Measurements from ENCODE around the gene RASL11A. TPM values are rescaled to one million over a fixed set of nuclear protein-coding genes. Genes with fewer than 3 reads are reported as not detected.
"Not testable (repeated sequence)": the region's sequence is repeated elsewhere in the genome, so short reads cannot be mapped to it uniquely, and the experiment has no call there.

RASL11A gene
- polyA plus RNA-seq, 1 donor, result 26.3 TPM

DNA sequence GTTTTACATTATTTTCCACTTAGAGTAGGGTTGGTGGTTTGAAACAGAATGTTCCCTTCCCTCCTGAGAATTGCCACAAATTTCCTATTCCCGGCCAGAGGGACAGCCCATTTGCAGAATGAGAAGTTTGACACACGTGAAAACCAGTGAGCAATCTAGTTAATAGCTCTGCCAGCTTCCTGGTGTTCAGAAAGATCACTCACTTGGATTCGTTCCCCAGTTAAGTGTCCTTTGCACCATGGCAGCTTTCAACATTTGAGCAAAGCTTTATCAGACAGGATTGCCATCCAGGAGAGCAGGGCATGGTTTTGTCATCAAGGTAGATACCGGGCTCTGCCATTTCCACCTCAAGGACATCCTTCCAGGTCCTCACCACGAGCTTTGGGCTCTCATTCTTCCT, 28.2 kb downstream of the RASL11A start:
- DNase-seq, result no peak

DNA sequence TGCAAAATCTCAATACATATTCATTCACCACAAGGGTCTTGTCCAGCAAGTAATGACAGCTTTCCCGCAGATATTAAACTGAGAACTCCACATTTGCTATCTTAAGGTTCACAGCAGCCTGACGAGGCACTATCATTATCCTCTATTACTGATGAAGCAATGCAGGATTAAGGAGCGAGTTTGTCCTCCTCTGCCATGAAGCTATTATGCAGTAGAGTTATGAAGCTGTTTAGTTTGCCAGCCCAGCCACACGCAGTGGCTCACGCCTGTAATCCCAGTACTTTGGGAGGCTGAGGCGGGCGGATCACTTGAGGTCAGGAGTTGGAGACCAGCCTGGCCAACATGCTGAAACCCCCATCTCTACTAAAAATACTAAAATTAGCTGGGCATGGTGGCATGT, 29.8 kb downstream of the RASL11A start:
- DNase-seq, result not testable (repeated sequence)

DNA sequence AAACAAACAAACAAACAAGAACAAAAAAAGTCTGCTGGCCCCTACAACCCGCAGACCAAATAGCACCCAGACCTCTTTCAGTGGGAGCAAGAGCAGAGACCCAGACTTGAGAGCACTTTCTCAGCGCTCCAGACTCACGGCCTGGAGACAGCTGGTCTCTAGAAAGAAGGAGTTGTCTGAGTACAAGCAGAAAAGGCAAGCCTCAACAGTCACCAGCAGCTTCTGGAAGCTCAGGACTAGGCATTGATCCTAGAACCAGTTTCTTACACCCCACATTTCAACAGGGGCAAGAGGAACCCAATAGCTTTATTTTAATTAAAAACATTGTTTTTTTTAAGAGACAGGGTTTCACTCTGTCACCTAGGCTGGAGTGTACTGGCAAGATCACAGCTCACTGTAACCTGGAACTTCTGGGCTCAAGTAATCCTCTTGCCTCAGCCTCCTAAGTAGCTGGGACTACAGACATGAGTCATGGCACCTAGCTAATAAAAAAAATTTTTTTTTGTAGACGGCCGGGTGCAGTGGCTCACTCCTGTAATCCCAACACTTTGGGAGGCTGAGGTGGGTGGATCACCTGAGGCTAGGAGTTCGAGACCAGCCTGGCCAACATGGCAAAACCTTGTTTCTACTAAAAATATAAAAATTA, 30.4 kb downstream of the RASL11A start:
- DNase-seq, result no peak

DNA sequence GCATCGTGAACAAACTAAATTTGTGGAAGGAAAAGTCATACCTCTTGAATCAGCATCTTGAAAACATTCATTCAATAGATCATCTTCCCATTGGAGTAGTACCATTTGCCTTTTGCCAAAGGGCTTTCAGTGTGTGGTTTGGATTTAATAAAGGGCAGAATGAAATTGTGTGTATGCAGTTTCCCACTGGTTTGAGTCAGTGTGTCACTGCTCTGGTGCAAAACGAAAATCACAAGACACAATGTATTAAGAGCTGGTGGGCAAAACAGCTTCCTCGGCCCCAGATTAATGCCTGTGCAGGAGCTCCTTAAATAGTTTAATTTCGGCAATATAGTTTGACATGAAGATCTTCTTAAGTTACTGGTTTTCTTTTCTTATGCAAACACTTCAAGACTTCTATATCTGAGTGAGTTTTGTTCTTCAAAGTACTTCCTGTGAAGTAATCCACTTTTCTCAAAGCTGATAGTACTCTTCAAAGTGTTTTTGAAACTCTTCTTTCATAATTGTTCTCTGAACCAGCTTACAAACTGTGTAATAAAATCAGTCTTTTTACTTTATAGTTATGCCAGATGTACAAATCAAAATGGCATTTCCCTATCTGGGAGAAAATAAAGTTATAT, 32.1 kb downstream of the RASL11A start:
- no peak for DNase-seq

DNA sequence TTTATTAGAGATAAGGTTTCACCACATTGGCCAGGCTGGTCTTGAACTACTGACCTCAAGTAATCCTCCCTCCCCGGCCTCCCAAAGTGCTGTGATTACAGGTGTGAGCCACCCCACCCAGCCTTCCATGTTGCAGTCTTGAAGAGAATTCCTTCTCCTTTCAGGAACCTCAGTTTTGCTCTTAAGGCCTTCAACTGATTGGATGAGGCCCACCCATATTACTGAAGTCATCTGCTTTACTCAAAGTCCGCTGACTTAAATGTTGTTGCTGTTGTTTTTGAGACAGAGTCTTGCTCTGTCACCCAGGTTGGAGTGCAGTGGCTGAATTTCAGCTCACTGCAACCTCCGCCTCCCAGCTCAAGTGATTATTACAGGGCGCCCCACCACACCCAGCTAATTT, 33.5 kb downstream of the RASL11A start:
- no peak for DNase-seq

DNA sequence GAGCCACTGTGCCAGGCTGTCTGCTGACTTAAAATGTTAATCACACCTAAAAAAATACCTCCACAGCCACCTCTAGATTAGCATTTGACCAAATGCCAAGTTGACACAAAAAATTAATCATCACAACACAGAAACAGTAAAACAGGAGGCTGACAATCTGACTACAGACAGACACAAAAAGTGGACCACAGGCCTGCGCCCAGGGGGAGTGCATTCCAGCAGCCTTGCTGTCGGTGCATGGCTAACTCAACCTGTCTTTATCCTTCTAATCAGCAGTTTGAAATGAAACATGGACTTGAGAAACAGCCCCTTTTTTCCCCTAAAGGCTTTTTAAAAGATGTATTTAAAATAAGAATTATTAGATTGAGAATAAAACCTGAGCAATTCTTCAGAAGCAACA, 34.0 kb downstream of the RASL11A start:
- no peak for DNase-seq

DNA sequence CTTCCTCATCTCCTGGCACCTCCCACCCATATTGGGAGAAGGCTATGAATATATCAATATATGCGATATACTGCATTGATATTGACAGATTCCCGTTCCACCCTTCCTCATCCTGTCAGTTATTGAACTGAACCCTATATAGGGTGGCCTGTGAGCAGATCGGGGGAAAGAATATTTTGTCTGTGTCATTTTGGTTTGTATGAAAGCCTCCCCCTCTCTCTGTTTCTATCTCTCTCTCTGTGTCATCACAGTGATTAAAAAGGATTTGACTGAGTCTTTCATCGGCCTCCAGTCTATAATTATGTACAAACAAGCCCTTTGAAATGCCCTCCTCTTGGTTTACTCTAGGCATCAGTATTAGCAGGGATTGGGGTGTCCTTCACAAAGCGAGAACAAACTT, 35.7 kb downstream of the RASL11A start:
- DNase-seq, result no peak

DNA sequence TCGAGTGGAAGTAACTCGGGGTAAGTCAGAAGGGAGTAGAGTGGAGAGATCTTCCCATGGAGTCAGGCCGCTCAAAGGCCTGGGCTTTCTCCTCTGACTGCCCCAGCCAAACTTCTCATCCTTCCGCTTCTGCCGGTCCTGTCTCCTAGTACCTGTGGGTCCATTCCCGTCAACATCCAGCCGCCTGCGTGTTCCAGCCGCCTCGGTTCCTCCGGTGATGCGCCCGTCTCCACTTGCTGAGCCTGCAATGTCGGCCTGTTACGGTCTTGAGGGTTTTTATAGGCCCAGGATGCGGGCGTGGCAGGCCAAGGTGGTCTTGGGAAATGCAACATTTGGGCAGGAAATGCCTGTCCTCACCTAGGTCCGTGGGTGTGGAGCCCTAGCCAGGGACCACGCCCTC, 38.3 kb downstream of the RASL11A start:
- DNase-seq, result no peak

DNA sequence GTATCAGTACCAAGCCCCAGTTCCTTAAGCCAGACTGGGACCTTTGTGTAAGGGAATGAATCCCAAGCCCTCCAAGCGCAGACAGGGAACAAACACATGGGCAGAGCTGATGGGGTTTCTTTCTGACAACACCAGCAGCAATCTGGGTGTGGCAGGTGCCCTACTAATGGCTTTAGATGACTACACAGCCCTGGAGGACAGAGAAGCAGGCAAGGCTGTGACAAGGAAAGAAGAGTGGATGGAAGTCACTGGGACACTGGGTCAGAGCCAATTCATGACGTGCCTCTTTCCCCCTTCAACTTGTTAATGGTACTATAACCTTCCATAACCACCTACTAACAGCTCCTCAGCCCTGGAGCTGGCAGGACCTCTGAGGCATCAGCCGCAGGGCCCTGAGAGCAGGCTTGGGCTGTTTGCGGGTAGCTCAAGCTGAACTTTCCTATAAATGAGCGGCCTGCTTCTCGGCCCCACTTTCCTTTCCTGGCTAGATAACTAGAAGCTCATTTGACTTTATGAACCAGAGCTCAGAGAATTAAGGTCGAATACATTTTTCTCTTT, 38.9 kb downstream of the RASL11A start:
- no peak for DNase-seq

DNA sequence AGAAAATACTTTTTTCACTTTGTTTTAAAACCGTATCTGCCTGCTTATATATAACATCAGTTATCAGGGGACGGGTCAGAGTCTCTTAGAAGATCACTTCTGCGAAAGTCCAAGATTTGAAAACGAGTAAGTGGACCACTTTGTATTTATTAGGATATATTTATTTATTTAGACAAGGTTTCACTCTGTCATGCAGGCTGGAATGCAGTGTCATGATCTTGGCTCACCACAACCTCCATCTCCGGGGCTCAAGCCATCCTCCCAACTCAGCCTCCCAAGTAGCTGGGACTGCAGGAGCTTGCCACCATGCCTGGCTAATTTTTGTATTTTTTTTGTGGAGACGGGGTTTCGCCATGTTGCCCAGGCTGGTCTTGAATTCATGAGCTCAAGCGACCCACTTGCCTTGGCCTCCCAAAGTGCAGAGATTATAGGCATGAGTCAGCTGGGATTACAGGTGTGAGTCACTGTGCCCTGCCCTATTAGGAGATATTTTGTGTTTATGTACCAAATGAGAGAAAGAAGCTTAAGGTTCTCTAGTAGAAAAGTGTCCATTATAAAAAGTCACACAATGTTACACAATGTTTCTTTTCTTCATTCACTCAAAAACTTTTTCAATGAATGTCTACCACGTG, 39.5 kb downstream of the RASL11A start:
- no peak for DNase-seq

DNA sequence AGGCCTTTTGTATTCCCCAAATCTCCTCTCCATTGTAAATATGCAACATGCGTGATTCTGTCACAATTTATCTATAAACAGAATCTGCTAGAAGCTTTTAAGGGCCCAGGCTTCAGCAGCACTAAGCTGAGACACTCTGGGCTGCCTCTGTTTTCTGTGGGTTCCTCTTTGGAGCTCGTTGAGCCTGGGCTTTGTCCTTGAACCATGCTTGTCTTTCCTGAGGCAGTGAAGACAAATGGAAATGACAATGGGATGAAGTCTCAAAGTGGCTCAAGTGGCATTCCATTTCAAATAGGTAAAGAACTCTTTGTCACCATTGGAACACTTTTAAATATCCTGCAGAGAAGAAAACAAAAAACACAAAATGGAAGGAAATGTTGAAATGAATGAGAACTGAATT, 40.3 kb downstream of the RASL11A start:
- DNase-seq, result no peak

DNA sequence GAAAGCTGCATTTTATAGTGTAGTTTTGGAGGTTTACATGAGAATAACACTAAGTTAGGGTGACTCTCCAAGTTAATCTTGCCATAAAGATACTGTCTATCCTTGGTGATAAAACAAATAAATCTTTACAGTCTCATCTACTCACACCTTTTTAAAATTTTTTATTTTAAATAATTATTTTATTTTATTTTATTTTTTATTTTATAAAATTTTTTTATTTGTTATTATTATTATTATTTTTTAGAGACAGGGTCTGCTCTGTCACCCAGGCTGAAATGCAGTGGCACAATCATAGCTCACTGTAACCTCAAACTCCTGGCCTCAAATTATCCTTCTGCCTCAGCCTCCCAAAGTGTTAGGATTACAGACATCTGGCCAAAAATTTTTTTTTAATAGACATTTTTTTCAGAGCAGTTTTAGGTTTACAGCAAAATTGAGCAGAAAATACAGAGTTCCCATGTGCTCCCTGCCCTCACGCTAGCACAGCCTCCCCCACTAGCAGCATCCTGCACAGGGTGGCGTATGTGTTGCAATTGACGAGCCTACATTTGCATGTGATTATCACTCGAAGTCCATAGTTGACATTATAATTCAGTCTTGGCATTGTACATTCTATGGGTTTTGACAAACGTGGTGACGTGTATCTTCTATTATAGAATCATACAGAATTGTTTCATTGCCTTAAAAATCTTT, 41.0 kb downstream of the RASL11A start:
- DNase-seq, result no peak

DNA sequence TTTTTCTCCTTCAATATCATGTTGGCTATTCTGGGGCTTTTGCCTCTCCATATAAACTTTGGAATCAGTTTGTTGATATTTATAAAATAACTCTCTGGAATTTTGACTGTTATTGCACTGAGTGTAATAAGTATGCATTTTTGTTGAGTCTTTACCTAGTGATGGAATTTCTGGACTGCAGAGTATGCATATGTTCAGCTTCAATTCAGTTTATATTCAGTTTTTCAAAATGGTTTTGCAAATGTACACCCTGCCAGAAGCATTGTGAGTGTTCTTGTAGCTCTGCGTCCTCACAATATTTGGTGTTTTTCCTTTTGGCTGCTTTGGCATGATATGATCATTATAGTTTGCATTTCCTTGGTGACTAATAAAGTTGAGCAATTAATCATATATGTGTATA, 43.1 kb downstream of the RASL11A start:
- no peak for DNase-seq

DNA sequence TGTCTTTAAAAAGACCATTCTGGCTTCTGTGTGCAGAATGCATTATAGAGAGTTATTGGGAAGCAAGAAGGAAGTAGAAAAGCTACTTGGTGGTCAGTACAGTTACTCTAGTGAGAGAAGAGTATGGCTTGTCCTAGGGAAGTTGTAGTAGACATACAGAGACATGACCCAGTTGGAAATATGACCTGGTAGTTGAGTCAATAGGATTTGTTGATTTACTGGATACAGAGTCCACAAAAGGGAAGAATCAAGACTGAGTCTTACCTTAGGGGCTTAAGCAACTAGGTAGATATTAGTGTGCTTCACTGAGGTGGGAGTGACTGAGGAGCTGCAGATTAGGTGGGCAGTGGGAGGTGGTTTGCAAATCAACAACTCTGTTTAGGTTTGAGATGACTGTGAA, 48.8 kb downstream of the RASL11A start:
- DNase-seq, result no peak

DNA sequence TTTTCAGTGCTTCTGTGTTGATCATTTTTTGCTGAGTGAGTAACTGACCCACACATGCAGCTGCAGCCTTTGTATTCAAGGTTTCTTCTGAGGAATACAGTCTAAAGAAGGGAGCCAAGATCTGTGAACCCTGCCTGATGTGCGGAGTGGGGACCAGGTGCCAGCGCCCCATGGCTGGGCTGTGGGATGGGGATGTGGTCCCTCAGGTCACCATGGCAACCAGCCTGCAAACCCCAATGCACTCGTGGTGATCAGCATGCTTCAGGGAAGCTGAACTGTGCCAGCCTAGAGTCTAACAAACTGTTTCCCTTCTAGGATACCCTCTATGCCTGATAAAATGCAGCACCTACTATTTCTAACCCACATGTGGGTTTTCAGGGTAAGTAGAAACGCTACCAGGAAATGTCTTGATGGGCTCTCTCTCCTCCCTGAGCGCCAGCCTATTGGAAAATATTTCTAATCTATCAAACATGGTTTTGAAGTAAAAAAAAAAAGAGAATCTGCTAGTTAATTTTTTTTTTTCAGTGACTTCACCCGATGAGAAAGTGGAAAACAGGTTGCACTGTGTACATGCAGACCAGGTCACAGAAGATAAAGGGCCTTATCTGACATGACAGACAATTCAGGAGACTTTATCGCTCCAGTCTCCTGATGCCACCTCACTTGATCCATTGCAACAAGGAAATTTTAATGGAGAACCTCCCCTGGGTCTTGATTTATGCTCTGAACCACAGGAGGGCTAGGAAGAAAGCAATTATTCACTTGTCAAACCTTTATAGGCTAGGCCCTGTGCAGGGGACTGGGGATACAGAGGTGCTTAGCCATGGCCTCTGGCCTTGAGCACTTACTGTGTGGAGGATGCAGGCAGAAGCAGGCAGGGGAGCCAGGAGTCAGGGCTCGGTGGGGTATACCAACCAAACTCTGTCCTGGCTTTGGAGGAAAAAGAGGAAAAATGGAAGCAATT, 51.1 kb downstream of the RASL11A start:
- DNase-seq, result no peak

DNA sequence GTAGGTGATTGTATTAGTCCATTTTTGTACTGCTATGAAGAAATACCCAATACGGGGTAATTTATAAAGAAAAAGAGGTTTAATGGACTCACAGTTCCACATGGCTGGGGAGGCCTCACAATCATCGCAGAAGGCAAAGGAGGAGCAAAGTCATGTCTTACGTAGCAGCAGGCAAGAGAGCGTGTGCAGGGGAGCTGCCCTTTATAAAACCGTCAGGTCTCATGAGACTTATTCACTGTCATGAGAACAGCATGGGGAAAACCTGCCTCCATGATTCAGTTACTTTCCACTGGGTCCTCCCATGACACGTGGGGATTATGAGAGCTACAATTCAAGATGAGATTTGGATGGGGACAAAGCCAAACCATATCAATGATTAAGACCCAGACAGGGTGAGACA, 51.8 kb downstream of the RASL11A start:
- DNase-seq, result not testable (repeated sequence)

Other genes starting within 250 kb of the RASL11A start
- gene USP12, start 99.0 kb upstream of the RASL11A start, polyA plus RNA-seq (ENCODE audit: insufficient read length), result 41.6 TPM
- gene RPL21, start 19.3 kb upstream of the RASL11A start, polyA plus RNA-seq (ENCODE audit: insufficient read length), result 844 TPM
- gene GTF3A, start 153.8 kb downstream of the RASL11A start, polyA plus RNA-seq (ENCODE audit: insufficient read length), result 96.5 TPM
- 91.3 TPM for gene MTIF3, start 179.7 kb downstream of the RASL11A start, polyA plus RNA-seq (ENCODE audit: insufficient read length)